Fibroblast of skin of abdomen (primary cell): Measurements from ENCODE around the gene AKAP6.
A peak's percentile ranks its signal among the peaks of the same experiment; 100 is the strongest.
"Not testable (repeated sequence)": the region's sequence is repeated elsewhere in the genome, so short reads cannot be mapped to it uniquely, and the experiment has no call there.

Experiments used
- DNase-seq: peaks from one replicate; pipeline ENCODE4 v3.0.0-alpha.2; 2013

The AKAP6 gene

GRCh38 chr14:32370714-32371113 is 41.6 kb downstream of the AKAP6 start:
- DNase-seq = peak; percentile 82

- DNase-seq = peak; percentile 97
Observed at GRCh38 chr14:32372154-32372553, 43.1 kb downstream of the AKAP6 start.

- DNase-seq = not testable (repeated sequence)
Observed at GRCh38 chr14:32373174-32373573, 44.1 kb downstream of the AKAP6 start.

GRCh38 chr14:32374155-32374554 is 45.1 kb downstream of the AKAP6 start:
- peak; percentile 63 for DNase-seq

GRCh38 chr14:32375663-32376062 is 46.6 kb downstream of the AKAP6 start:
- DNase-seq = no peak

- DNase-seq = peak; percentile 25
Observed at GRCh38 chr14:32377046-32377646, 48.0 kb downstream of the AKAP6 start.

- DNase-seq = no peak
Observed at GRCh38 chr14:32378284-32378683, 49.2 kb downstream of the AKAP6 start.

GRCh38 chr14:32379447-32379846 is 50.3 kb downstream of the AKAP6 start:
- DNase-seq = no peak

GRCh38 chr14:32381869-32382268 is 52.8 kb downstream of the AKAP6 start:
- DNase-seq = no peak

- peak; percentile 54 for DNase-seq
Observed at GRCh38 chr14:32382704-32383103, 53.6 kb downstream of the AKAP6 start.

- peak; percentile 74 for DNase-seq
Observed at GRCh38 chr14:32383364-32384009, 54.4 kb downstream of the AKAP6 start.

- DNase-seq = no peak
Observed at GRCh38 chr14:32384464-32384863, 55.4 kb downstream of the AKAP6 start.

- not testable (repeated sequence) for DNase-seq
Observed at GRCh38 chr14:32387295-32387694, 58.2 kb downstream of the AKAP6 start.

GRCh38 chr14:32393119-32393518 is 64.0 kb downstream of the AKAP6 start:
- no peak for DNase-seq

- DNase-seq = no peak
Observed at GRCh38 chr14:32394038-32394437, 64.9 kb downstream of the AKAP6 start.

GRCh38 chr14:32396885-32397284 is 67.8 kb downstream of the AKAP6 start:
- DNase-seq = no peak

- DNase-seq = peak; percentile 90
Observed at GRCh38 chr14:32397861-32398640, 69.0 kb downstream of the AKAP6 start.

GRCh38 chr14:32399920-32400319 is 70.8 kb downstream of the AKAP6 start:
- DNase-seq = no peak

GRCh38 chr14:32400480-32400879 is 71.4 kb downstream of the AKAP6 start:
- DNase-seq = peak; percentile 79

- peak; percentile 15 for DNase-seq
Observed at GRCh38 chr14:32403021-32403420, 73.9 kb downstream of the AKAP6 start.

- DNase-seq = peak; percentile 61
Observed at GRCh38 chr14:32403688-32404087, 74.6 kb downstream of the AKAP6 start.

- no peak for DNase-seq
Observed at GRCh38 chr14:32404784-32405573, 75.9 kb downstream of the AKAP6 start.

- no peak for DNase-seq
Observed at GRCh38 chr14:32405856-32406255, 76.8 kb downstream of the AKAP6 start.
